ENCODE results near the gene NCKAP5.

The NCKAP5 gene

DNA sequence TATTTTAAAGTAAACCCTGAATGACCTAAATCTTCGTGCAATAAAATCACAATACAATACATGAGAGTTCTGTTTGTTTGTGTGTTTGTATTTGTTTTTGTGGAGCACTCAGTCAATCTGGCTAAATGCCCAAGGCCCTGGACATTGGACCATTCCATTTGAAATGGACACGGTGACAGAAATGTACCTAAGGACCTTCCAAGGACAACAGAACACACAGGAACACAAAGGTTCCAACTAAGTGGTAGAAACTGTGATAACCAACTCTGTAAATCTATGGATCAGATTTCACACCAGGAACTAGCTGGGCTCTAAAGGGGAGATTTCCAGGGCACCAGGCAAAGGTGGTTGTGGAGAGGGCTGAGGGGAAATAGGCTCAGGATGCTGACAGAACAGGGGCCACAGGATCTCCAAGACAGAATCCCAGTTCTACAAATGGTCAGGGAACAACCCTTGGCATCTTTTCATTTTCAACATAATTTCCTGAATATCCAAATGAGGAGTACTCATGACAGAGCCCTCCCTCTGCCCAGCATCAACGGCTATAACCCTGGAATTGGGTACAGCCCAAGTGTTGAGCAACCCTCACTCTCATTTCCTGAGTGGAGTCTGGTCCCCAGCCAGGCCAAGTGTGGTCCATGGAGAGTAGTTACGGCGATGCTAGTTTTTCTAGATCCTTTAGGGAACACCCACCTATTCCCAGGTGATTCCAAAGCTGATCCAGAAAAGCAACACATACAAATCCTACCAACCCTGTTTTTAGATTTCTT lies 78.4 kb downstream of the NCKAP5 start:
- H3K14ac ChIP-seq (ENCODE audit: low read length): no peak overlapping the region
- no peak overlapping the region for H3K23ac ChIP-seq (ENCODE audit: low read depth, low read length, poor library complexity)
- no peak overlapping the region for H3K27ac ChIP-seq (replicated peaks; ENCODE audit: low read length)
- no peaks in the 10 kb centered on the region for H3K27me3 ChIP-seq (ENCODE audit: control insufficient read depth in 3 of 3, insufficient read depth in 3 of 3, low read depth in 1 of 3, low read length in 3 of 3)
- H2AK5ac ChIP-seq (ENCODE audit: low read depth, low read length): no peak overlapping the region
- WGBS, 2 donors (ENCODE audit: extremely low coverage in 2 of 2, insufficient read length in 2 of 2, insufficient replicate concordance in 1 of 2): no CpG with 5 or more reads among the region's 5 CpGs
- H2BK12ac ChIP-seq (ENCODE audit: low read length): no peak overlapping the region
- no peaks in the 10 kb centered on the region for H3K79me1 ChIP-seq (ENCODE audit: low read depth, low read length)
- DNase-seq (ENCODE audit: low spot score): no peak
- H2AFZ ChIP-seq (ENCODE audit: low read length): no peak overlapping the region
- no peak overlapping the region for H3K9ac ChIP-seq (ENCODE audit: low read depth, low read length, poor library complexity)
- no peak overlapping the region for H2BK15ac ChIP-seq (ENCODE audit: low read length)
- no peak overlapping the region for H3K4ac ChIP-seq (ENCODE audit: low read length)
- no peak overlapping the region for H4K91ac ChIP-seq (ENCODE audit: low read depth, low read length, poor library complexity)
- no peak overlapping the region for H3K4me3 ChIP-seq (ENCODE audit: low read length in 2 of 2)
- H4K8ac ChIP-seq (ENCODE audit: low read depth, low read length): no peak overlapping the region
- H3K18ac ChIP-seq (ENCODE audit: low read length): no peak overlapping the region
- peaks cover 0 to 20% of the 10 kb centered on the region in 2 donors for H3K9me3 ChIP-seq (replicated peaks in 1 of 2; ENCODE audit: control insufficient read depth in 2 of 2, insufficient read depth in 1 of 2, low read depth in 1 of 2, low read length in 2 of 2)
- H2BK120ac ChIP-seq (ENCODE audit: low read depth, low read length): no peak overlapping the region
- H3K36me3 ChIP-seq (replicated peaks in 1 of 2; ENCODE audit: control insufficient read depth in 2 of 2, insufficient read depth in 2 of 2, low read length in 2 of 2): peaks cover 0 to 81% of the 10 kb centered on the region in 2 donors
- no peak overlapping the region for H3K4me2 ChIP-seq (ENCODE audit: insufficient read depth, low read length, poor library complexity, severe bottlenecking)
- H2BK5ac ChIP-seq (ENCODE audit: low read length): no peak overlapping the region
- peaks cover 2 to 12% of the 10 kb centered on the region in 2 donors for H3K4me1 ChIP-seq (ENCODE audit: control insufficient read depth in 2 of 2, insufficient read depth in 1 of 2, low read depth in 1 of 2, low read length in 2 of 2)

DNA sequence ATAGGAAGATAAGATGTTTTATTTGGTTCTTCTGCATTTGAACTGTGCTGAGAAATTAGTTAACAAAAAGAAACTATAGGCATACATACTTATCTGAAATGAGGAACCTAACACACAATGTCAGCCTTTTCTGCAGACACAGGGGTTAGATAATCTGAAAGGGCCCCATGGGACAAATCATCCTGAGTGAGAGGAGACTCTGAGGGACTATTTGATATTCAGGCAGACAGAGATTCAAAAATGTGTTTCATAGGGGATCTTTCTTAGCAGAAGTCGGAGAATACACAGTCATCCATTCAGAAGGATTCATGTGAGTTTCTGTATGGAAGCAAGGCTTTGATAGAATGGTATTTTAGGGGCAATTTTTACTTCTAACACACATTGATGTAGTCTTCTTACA lies 79.1 kb downstream of the NCKAP5 start:
- no CpG with 5 or more reads among the region's 1 CpG for WGBS, 2 donors (ENCODE audit: extremely low coverage in 2 of 2, insufficient read length in 2 of 2, insufficient replicate concordance in 1 of 2)
- no peak for DNase-seq (ENCODE audit: low spot score)

DNA sequence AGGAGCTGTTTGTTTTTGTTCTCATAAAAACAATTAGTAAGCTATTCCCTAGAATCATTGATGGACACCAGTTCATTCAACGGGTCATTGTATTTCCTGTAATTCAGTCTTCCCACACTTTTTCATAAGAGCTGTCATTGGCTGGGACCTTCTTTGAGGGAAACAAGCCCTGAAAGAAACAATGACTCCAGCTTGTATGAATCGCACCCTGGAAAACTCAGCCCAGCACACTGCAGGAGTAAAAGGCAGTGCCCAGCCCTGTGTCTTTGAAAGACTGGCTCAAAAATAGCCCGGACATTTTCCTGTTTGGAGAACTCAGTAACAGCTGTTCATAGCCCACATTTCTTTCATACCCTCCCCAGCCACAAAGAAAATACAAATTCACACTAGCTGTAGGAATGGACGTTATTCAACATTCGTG lies 81.5 kb downstream of the NCKAP5 start:
- no peak overlapping the region for H3K23ac ChIP-seq (ENCODE audit: low read depth, low read length, poor library complexity)
- no peak overlapping the region for H2BK120ac ChIP-seq (ENCODE audit: low read depth, low read length)
- H2BK12ac ChIP-seq (ENCODE audit: low read length): no peak overlapping the region
- H2AFZ ChIP-seq (ENCODE audit: low read length): no peak overlapping the region
- H3K27ac ChIP-seq (replicated peaks; ENCODE audit: low read length): no peak overlapping the region
- no peak overlapping the region for H3K4ac ChIP-seq (ENCODE audit: low read length)
- peaks cover 0 to 76% of the 10 kb centered on the region in 2 donors for H3K36me3 ChIP-seq (replicated peaks in 1 of 2; ENCODE audit: control insufficient read depth in 2 of 2, insufficient read depth in 2 of 2, low read length in 2 of 2)
- H3K79me1 ChIP-seq (ENCODE audit: low read depth, low read length): no peaks in the 10 kb centered on the region
- no CpG with 5 or more reads among the region's 5 CpGs for WGBS, 2 donors (ENCODE audit: extremely low coverage in 2 of 2, insufficient read length in 2 of 2, insufficient replicate concordance in 1 of 2)
- no peak overlapping the region for H2AK5ac ChIP-seq (ENCODE audit: low read depth, low read length)
- no peak overlapping the region for H3K4me3 ChIP-seq (ENCODE audit: low read length in 2 of 2)
- no peak overlapping the region for H4K8ac ChIP-seq (ENCODE audit: low read depth, low read length)
- H2BK5ac ChIP-seq (ENCODE audit: low read length): no peak overlapping the region
- no peak overlapping the region for H3K9ac ChIP-seq (ENCODE audit: low read depth, low read length, poor library complexity)
- no peak overlapping the region for H3K18ac ChIP-seq (ENCODE audit: low read length)
- no peak overlapping the region for H4K91ac ChIP-seq (ENCODE audit: low read depth, low read length, poor library complexity)
- no peak overlapping the region for H2BK15ac ChIP-seq (ENCODE audit: low read length)
- no peak for DNase-seq (ENCODE audit: low spot score)
- no peaks in the 10 kb centered on the region for H3K27me3 ChIP-seq (ENCODE audit: control insufficient read depth in 3 of 3, insufficient read depth in 3 of 3, low read depth in 1 of 3, low read length in 3 of 3)
- H3K9me3 ChIP-seq (replicated peaks in 1 of 2; ENCODE audit: control insufficient read depth in 2 of 2, insufficient read depth in 1 of 2, low read depth in 1 of 2, low read length in 2 of 2): peaks cover 0 to 15% of the 10 kb centered on the region in 2 donors
- H3K4me1 ChIP-seq (ENCODE audit: control insufficient read depth in 2 of 2, insufficient read depth in 1 of 2, low read depth in 1 of 2, low read length in 2 of 2): peaks cover 2 to 12% of the 10 kb centered on the region in 2 donors
- no peak overlapping the region for H3K14ac ChIP-seq (ENCODE audit: low read length)
- H3K4me2 ChIP-seq (ENCODE audit: insufficient read depth, low read length, poor library complexity, severe bottlenecking): no peak overlapping the region

More for the DNA sequence above, 79.1 kb downstream of the NCKAP5 start:
- H3K9ac ChIP-seq (ENCODE audit: low read depth, low read length, poor library complexity): no peak overlapping the region
- no peaks in the 10 kb centered on the region for H3K27me3 ChIP-seq (ENCODE audit: control insufficient read depth in 3 of 3, insufficient read depth in 3 of 3, low read depth in 1 of 3, low read length in 3 of 3)
- no peak overlapping the region for H4K8ac ChIP-seq (ENCODE audit: low read depth, low read length)
- no peak overlapping the region for H3K4me2 ChIP-seq (ENCODE audit: insufficient read depth, low read length, poor library complexity, severe bottlenecking)
- no peak overlapping the region for H3K4ac ChIP-seq (ENCODE audit: low read length)
- H4K91ac ChIP-seq (ENCODE audit: low read depth, low read length, poor library complexity): no peak overlapping the region
- no peak overlapping the region for H2BK120ac ChIP-seq (ENCODE audit: low read depth, low read length)
- no peak overlapping the region for H3K18ac ChIP-seq (ENCODE audit: low read length)
- H3K4me3 ChIP-seq (ENCODE audit: low read length in 2 of 2): no peak overlapping the region
- H3K27ac ChIP-seq (replicated peaks; ENCODE audit: low read length): no peak overlapping the region
- no peak overlapping the region for H3K14ac ChIP-seq (ENCODE audit: low read length)
- no peaks in the 10 kb centered on the region for H3K79me1 ChIP-seq (ENCODE audit: low read depth, low read length)
- H3K4me1 ChIP-seq (ENCODE audit: control insufficient read depth in 2 of 2, insufficient read depth in 1 of 2, low read depth in 1 of 2, low read length in 2 of 2): peaks cover 2 to 12% of the 10 kb centered on the region in 2 donors
- H2BK15ac ChIP-seq (ENCODE audit: low read length): no peak overlapping the region
- no peak overlapping the region for H2AK5ac ChIP-seq (ENCODE audit: low read depth, low read length)
- H3K23ac ChIP-seq (ENCODE audit: low read depth, low read length, poor library complexity): no peak overlapping the region
- no peak overlapping the region for H2BK5ac ChIP-seq (ENCODE audit: low read length)
- H3K9me3 ChIP-seq (replicated peaks in 1 of 2; ENCODE audit: control insufficient read depth in 2 of 2, insufficient read depth in 1 of 2, low read depth in 1 of 2, low read length in 2 of 2): peaks cover 0 to 17% of the 10 kb centered on the region in 2 donors
- peaks cover 0 to 83% of the 10 kb centered on the region in 2 donors for H3K36me3 ChIP-seq (replicated peaks in 1 of 2; ENCODE audit: control insufficient read depth in 2 of 2, insufficient read depth in 2 of 2, low read length in 2 of 2)
- H2AFZ ChIP-seq (ENCODE audit: low read length): no peak overlapping the region
- H2BK12ac ChIP-seq (ENCODE audit: low read length): no peak overlapping the region

DNA sequence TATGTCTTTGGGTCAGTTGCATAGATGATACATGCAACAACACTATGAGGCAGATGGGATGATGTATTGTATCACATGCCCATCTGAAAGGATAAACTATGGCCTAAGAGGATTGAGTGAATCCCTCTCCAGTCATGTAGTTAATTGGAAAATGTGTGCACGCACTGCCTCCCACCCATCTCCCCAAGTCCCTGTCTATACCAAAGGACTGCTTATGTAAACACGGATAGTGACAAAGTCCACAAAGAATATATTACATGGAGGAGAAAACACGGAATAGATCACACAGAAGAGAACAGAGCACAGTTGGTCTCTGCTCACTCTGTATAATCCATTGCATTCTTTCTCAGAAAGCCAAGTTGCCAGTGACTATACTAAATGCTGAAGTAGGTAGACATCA lies 82.4 kb downstream of the NCKAP5 start:
- H3K36me3 ChIP-seq (replicated peaks in 1 of 2; ENCODE audit: control insufficient read depth in 2 of 2, insufficient read depth in 2 of 2, low read length in 2 of 2): peaks cover 0 to 76% of the 10 kb centered on the region in 2 donors
- no peak overlapping the region for H3K4me3 ChIP-seq (ENCODE audit: low read length in 2 of 2)

More for the DNA sequence above, 82.4 kb downstream of the NCKAP5 start:
- no peak overlapping the region for H3K4me2 ChIP-seq (ENCODE audit: insufficient read depth, low read length, poor library complexity, severe bottlenecking)
- no peak overlapping the region for H2BK120ac ChIP-seq (ENCODE audit: low read depth, low read length)
- no peak overlapping the region for H2AFZ ChIP-seq (ENCODE audit: low read length)
- H3K18ac ChIP-seq (ENCODE audit: low read length): no peak overlapping the region
- no peak overlapping the region for H3K27ac ChIP-seq (replicated peaks; ENCODE audit: low read length)
- peaks cover 2 to 12% of the 10 kb centered on the region in 2 donors for H3K4me1 ChIP-seq (ENCODE audit: control insufficient read depth in 2 of 2, insufficient read depth in 1 of 2, low read depth in 1 of 2, low read length in 2 of 2)
- H2BK12ac ChIP-seq (ENCODE audit: low read length): no peak overlapping the region
- H3K9ac ChIP-seq (ENCODE audit: low read depth, low read length, poor library complexity): no peak overlapping the region
- no peak for DNase-seq (ENCODE audit: low spot score)
- no peak overlapping the region for H3K23ac ChIP-seq (ENCODE audit: low read depth, low read length, poor library complexity)
- no peaks in the 10 kb centered on the region for H3K79me1 ChIP-seq (ENCODE audit: low read depth, low read length)
- H2BK15ac ChIP-seq (ENCODE audit: low read length): no peak overlapping the region
- no peak overlapping the region for H3K4ac ChIP-seq (ENCODE audit: low read length)
- no peak overlapping the region for H4K8ac ChIP-seq (ENCODE audit: low read depth, low read length)
- no peak overlapping the region for H2BK5ac ChIP-seq (ENCODE audit: low read length)
- H3K14ac ChIP-seq (ENCODE audit: low read length): no peak overlapping the region
- no peaks in the 10 kb centered on the region for H3K27me3 ChIP-seq (ENCODE audit: control insufficient read depth in 3 of 3, insufficient read depth in 3 of 3, low read depth in 1 of 3, low read length in 3 of 3)
- H4K91ac ChIP-seq (ENCODE audit: low read depth, low read length, poor library complexity): no peak overlapping the region
- H2AK5ac ChIP-seq (ENCODE audit: low read depth, low read length): no peak overlapping the region
- H3K9me3 ChIP-seq (replicated peaks in 1 of 2; ENCODE audit: control insufficient read depth in 2 of 2, insufficient read depth in 1 of 2, low read depth in 1 of 2, low read length in 2 of 2): peaks cover 0 to 13% of the 10 kb centered on the region in 2 donors
- no CpG with 5 or more reads among the region's 3 CpGs for WGBS, 2 donors (ENCODE audit: extremely low coverage in 2 of 2, insufficient read length in 2 of 2, insufficient replicate concordance in 1 of 2)
